Limb (tissue), 2 donors: ENCODE results near the gene PGAP3.
A peak's percentile ranks its signal among the peaks of the same experiment; 100 is the strongest.
"Not testable (repeated sequence)": the region's sequence is repeated elsewhere in the genome, so short reads cannot be mapped to it uniquely, and the experiment has no call there.

ENCODE experiments used
- DNase-seq, 2 donors: peaks; one replicate each; pipeline ENCODE4 v3.0.0-alpha.2; 2016; ENCODE audit errors: extremely low spot score in 2 of 2

The PGAP3 gene

DNA sequence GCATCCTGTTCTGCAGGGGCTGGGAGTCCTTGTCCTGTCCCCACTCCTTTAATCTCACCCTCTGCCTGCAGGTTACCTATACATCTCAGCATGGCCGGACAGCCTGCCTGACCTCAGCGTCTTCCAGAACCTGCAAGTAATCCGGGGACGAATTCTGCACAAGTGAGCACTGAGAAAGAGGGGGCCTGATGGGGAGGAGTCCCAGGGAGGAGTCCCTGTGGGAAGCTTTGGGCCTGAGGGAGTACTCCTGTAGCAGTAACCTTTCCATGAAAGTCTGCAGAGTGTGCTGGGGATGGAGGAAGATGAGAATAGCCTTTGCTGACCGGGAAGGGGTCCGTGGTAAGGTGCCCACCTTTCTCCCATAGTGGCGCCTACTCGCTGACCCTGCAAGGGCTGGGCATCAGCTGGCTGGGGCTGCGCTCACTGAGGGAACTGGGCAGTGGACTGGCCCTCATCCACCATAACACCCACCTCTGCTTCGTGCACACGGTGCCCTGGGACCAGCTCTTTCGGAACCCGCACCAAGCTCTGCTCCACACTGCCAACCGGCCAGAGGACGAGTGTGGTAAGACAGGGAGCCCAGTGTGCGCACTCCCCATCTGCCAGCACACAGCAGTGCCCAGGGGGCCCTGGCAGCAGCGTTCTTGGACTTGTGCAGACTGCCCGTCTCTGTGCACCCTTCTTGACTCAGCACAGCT, 27.7 kb upstream of the PGAP3 start:
- no peak for DNase-seq

DNA sequence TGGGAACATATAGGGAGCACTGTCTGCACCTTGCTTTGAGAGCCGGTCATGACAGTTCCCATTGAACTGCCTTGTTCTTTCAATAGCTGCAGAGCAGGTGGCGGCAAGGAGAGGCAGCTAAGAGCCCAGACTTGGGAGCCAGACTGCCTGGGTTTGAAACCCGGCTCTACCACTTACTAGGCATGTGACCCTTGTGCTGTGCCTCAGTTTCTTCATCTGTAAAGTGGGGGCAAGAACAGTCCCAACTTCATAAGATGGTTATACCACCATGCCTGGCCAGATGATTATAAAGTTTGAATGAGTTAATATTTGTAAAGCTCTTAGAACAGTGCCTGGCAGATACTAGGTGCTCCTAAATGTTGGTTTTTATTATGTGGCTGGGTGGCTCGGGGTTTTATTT, 26.4 kb upstream of the PGAP3 start:
- DNase-seq: no peak

DNA sequence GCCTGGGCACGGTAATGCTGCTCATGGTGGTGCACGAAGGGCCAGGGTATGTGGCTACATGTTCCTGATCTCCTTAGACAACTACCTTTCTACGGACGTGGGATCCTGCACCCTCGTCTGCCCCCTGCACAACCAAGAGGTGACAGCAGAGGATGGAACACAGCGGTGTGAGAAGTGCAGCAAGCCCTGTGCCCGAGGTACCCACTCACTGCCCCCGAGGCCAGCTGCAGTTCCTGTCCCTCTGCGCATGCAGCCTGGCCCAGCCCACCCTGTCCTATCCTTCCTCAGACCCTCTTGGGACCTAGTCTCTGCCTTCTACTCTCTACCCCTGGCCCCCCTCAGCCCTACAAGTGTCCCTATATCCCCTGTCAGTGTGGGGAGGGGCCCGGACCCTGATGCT, 24.0 kb upstream of the PGAP3 start:
- no peak for DNase-seq

DNA sequence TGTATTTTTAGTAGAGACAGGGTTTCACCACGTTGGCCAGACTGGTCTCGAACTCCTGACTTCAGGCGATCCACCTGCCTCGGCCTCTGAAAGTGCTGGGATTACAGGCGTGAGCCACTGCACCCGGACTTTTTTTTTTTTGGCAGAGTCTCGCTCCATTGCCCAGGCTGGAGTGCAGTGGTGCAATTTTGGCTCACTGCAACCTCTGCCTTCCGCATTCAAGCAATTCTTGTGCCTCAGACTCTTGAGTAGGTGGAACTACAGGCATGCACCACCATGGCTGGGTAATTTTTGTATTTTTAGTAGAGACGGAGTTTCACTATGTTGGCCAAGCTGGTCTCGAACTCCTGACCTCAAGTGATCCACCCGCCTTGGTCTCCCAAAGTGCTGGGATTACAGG, 23.2 kb upstream of the PGAP3 start:
- not testable (repeated sequence) for DNase-seq

DNA sequence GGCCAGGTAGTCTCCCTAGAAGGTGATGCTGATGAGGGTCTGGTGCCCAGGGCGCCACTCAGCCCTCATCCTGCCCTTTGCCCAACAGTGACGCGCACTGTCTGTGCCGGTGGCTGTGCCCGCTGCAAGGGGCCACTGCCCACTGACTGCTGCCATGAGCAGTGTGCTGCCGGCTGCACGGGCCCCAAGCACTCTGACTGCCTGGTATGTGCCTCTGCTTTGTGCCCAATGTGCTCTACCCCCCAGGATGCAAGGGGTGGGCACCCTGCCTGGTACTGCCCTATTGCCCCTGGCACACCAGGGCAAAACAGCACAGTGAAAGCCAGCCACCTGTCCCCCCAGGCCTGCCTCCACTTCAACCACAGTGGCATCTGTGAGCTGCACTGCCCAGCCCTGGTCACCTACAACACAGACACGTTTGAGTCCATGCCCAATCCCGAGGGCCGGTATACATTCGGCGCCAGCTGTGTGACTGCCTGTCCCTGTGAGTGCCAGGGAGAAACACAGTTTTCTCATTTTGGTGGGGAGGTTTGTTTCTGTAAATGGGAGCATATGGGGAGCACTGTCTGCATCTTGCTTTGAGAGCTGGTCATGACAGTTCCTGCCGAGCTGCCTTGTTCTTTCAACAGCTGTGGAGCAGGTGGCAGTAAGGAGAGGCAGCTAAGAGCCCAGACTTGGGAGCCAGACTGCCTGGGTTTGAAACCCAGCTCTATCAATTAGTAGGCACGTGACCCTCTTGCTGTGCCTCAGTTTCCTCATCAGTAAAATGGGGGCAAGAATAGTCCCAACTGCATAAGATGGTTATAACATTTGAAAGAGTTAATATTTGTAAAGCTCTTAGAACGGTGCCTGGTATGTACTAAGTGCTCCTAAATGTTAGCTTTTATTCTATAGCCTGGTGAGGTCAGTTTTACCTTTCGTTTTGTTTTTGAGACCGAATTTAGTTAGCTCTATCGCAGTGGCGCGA, 22.4 kb upstream of the PGAP3 start:
- no peak for DNase-seq

DNA sequence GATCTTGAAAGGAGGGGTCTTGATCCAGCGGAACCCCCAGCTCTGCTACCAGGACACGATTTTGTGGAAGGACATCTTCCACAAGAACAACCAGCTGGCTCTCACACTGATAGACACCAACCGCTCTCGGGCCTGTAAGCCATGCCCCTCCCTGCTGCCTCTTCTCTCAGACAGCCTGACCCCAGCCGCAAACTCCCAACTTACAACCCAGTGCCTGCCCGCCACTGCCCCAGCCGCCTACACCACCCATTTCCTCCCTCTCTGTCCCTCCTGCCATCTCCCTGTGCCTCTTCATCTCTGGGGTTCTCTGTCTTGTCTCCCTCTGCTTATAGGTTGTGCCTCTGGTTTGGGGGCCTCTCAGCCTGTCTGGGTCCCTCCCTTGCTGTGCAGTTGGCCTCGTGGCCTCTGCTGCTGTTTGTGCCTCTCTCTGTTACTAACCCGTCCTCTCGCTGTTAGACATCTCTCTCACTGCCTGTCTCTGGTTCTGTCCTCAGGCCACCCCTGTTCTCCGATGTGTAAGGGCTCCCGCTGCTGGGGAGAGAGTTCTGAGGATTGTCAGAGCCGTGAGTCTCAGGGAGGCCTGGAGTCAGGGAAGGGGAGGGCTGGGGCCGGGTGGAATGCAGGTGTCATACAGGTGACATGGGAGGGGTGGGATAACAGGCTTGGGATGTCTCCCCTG, 21.6 kb upstream of the PGAP3 start:
- DNase-seq: no peak

DNA sequence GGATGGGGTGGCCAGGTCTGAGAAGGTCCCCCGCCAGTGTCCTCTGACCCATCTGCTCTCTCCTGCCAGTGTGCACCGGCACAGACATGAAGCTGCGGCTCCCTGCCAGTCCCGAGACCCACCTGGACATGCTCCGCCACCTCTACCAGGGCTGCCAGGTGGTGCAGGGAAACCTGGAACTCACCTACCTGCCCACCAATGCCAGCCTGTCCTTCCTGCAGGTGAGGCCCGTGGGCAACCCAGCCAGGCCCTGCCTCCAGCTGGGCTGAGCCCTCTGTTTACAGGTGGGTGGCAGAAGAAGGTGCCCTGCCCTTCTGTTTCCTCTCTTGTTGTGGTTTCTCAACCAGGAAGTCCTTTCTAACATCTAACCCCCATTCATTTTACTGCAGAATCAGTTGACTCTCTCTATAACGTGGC, 19.1 kb upstream of the PGAP3 start:
- no peak for DNase-seq

DNA sequence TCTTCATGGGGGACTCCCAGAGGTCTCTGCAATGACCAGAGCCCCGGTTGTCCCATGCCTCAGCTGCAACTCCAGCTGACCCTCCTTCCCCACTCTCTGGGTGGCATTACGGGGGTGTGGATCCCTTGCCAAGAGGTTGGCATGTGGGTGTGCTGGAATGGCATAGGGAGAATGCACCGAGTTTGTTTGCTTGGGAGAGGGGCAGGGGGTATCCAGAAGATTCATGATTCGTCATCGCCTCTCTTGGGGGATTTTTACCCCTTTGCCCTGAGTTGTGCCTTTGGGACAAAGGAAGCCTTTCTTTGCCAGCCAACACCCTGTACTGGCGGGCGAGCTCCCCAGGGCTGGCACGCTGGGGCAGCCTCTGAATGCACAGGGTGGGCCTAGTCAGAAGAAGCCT, 18.5 kb upstream of the PGAP3 start:
- DNase-seq: no peak

DNA sequence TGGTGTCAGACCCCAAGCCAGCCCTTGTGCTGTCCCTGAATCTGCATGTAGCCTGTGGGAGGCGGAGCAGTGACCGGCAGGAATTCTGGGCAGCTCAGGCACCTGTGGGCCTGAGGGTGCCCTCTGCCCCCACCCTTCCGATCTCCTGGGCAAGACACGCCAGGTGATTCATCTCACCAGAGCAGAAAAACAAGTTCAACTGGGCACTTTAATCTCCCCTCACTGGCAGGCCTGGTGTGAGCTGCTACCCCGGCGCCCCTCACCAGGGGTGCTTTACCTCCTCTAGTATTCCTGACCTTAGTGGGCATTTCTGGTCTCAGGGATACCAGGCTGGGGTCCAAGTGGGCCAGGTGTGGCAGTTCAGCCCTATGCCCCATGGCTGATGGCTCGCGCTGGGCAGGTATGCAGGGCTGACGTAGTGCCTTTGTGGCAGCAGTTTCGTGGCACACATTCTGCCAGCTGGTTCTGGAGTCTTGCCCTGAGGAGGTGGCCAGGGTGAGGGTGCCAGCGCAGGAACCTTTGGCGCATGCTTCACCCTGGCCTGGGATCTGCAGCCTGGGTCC, 18.0 kb upstream of the PGAP3 start:
- no peak for DNase-seq

DNA sequence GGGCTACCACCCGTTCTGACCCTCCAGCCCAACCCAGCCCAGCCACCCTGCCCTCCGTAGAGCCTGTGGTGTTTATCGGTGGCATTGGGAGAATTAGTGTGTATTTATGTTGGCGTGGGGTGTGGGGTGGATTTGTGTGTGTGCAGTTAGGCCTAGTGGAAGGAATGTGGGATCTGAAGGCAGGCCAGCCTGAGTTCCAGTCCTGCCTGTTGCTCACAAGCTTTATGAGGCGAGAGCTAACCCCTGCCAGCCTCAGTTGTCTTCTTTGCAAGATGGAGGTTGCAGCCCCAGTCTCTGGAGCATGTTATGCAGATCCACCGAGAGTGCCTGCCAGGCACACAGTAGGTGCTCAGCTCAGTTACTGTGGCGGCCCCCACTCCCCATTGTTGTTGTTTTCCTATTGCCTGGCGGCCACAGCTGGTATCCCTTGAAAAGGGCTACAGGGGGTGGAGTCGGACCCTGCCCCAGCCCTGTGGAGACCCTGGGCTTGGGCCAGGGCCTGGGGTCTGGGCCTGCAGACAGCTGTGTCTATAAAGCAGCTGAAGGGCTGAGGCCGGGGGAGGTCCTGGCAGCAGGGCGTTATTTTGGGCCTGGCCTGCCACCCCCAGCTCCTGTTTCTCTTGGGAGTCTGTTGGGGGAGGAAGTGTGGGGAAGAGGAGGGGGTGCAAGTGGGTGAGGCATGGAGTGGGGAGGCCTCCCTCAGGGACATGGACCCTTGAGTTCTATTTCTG, 17.1 kb upstream of the PGAP3 start:
- DNase-seq: peak in 1 of 2 donors; percentile 53

DNA sequence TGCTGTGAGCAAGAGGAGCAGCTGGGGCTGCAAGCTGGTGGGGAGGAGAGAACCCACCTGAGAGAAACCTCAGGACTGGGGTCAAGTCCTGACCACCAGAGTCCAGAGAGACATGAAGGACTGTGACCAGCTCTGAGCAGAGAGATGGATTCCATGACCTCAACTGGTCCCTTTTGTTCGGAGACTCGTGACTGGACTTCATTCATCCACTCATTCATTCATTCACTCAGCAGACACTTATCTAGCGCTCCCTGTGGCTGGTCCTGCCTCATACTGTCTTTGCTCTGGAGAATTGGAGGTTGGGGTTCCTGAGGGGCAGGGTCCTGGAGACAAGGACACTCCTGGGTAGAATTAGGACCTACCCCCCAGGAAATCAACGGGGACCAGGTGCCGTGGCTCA, 16.1 kb upstream of the PGAP3 start:
- no peak for DNase-seq

DNA sequence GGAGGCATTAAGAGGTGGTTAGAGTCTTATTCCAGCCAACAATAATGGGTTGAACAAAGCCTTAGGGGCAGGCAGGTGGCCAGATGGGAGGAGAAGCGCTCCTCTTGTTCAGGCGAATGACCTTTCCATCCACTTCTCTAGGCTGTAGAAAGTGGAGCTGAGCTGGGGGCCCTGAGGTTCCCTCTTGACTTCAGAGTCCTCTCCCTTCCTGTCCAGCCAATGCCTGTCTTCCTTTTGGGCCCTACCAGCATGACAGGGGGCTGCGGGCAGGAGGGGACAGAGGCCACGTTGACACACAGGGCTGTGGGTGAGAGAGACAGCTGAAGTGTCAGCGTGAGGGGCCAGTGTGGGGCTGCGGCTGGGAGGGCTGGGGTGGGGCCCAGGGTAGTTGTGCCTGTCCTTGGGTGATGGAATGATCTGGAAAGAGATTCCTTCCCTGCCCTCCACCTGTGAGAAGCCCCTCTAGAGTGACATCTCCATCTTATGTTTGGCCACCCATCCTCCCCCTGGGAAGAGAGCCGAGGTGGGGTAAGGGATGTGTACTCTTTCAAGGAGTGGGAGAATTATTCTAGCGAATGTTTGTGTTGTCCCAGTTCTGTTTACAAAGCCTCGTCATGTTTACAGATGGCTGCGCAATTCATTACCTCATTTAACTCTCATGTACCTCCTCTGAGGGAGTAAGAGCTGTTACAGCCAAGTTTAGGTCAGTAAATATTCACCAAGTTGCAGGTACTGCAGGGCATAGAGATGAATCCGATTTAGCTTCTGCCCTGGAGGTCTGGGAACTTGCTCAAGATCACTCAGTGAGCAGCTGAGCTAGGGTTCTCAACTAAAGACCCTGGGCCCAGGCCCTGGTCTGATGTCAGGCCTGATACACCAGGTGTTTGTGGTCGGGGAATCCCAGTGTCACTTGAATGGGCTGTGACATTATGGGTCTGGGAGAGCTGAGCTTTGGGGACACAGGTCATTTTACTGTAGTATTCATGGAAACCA, 15.3 kb upstream of the PGAP3 start:
- DNase-seq: no peak

DNA sequence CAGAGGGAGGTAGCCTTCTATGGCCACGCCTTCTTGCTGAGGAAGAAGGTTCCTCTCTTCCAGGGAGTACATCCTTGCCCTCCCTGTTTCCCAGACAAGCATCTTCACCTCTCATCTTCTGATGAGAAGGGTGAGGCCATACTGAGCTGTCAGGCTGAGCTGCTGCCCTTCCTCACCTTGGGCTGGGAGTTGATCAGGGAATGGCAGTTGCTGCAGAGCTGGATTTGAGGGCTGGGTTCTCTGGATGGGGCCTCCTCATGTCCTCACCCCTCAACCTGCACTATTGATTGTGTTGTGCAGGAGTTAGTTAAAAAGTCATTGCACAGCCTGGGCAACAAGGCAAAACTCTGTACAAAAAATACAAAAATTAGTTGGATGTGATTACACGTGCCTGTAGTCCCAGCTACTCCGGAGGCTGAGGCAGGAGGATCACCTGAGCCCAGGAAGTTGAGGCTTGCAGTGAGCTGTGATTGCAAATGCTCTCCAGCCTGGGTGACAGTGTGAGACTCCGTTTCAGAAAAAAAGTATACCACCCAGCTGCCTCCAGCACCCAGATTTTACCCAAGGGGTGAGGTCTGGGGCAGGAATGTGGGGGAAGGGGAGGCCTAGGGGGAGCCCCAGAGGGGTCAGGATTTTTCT, 14.0 kb upstream of the PGAP3 start:
- DNase-seq: no peak

DNA sequence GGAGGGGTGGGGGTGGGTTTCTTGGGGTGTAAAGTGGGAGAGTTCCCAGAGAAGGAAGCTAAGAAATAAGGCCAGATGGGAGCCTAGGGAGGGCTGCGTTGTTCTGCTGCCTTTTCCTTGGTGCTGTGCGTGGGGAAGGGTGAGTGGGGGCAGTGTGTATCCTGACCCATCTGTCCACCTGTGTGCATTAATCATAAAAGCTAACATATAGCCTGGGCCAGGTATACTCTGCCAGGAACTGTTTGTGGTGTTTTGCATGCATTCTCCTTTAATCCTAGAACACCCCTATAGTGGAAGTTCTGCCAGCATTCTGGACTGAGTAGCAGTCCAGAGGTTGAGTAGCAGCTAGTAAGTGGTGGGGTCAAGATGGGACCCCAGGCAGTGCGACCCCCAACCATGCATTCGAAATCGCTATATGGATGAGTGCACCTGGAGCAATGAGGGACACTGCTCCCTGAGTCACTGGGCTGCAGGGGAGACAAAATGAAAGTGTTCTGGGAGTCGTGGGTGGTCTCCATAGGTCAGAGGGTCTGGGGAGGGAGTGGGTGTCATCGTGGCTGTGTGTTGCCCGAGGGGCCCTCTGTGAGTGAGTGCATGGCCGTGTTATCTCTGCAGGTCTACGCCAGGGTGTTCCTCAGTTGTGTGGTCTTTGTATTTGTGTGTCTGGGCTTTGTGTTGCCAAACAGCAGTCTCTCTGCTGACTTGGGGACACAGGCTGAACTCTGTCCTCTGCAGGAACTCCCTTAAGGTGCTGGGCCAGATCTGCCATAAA, 13.3 kb upstream of the PGAP3 start:
- DNase-seq: no peak

DNA sequence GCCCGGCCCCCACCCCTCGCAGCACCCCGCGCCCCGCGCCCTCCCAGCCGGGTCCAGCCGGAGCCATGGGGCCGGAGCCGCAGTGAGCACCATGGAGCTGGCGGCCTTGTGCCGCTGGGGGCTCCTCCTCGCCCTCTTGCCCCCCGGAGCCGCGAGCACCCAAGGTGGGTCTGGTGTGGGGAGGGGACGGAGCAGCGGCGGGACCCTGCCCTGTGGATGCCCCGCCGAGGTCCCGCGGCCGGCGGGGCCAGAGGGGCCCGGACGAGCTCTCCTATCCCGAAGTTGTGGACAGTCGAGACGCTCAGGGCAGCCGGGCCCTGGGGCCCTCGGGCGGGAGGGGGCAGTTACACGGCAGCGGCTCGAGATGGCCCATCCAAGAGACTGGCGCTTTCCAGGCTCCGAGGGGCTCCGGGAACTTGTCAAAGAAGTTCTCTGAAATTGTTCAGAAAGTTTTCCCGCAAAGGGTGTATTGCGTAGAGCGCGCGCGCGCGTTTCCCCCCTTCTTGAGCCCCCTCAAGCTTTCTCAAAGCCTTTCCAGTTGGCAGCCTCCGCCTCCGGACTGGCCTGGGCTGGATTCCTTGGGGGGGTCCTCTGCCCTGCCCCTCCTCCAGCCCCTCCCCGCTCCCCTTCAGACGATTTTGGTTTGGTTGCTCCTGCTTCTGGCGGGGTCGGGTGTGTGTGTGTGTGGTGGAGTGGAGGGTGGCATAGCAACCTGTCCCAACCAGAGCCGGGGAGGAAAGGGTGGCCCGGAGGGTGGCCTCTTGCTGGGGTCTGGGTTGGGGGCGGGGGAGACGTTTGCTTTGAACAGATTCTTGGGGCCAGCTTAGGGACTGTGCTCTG, 12.5 kb upstream of the PGAP3 start:
- peak; percentile 76 to 88 for DNase-seq

DNA sequence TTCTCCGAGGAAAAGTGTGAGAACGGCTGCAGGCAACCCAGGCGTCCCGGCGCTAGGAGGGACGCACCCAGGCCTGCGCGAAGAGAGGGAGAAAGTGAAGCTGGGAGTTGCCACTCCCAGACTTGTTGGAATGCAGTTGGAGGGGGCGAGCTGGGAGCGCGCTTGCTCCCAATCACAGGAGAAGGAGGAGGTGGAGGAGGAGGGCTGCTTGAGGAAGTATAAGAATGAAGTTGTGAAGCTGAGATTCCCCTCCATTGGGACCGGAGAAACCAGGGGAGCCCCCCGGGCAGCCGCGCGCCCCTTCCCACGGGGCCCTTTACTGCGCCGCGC, 11.9 kb upstream of the PGAP3 start, which contains the start of gene ERBB2:
ERBB2 (plus strand) TSS at position 247 of the 330 bp plus-strand sequence. CDS start 175 bp downstream, outside the sequence.
- peak; percentile 77 to 81 for DNase-seq

DNA sequence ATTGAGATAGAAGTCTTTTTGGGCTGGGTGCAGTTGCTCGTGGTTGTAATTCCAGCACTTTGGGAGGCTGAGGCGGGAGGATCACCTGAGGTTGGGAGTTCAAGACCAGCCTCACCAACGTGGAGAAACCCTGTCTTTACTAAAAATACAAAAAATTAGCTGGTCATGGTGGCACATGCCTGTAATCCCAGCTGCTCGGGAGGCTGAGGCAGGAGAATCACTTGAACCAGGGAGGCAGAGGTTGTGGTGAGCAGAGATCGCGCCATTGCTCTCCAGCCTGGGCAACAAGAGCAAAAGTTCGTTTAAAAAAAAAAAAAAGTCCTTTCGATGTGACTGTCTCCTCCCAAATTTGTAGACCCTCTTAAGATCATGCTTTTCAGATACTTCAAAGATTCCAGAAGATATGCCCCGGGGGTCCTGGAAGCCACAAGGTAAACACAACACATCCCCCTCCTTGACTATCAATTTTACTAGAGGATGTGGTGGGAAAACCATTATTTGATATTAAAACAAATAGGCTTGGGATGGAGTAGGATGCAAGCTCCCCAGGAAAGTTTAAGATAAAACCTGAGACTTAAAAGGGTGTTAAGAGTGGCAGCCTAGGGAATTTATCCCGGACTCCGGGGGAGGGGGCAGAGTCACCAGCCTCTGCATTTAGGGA, 11.4 kb upstream of the PGAP3 start:
- DNase-seq: not testable (repeated sequence)
